Activated T-cell treated with anti-CD3 and anti-CD28 coated beads for 24 hours (primary cell): ENCODE results near the gene ACHE.

ENCODE experiments used
- DNase-seq: peaks from one replicate; pipeline ENCODE4 v3.0.0-alpha.2; 2020; ENCODE audit warnings: low read depth

ACHE gene

DNA sequence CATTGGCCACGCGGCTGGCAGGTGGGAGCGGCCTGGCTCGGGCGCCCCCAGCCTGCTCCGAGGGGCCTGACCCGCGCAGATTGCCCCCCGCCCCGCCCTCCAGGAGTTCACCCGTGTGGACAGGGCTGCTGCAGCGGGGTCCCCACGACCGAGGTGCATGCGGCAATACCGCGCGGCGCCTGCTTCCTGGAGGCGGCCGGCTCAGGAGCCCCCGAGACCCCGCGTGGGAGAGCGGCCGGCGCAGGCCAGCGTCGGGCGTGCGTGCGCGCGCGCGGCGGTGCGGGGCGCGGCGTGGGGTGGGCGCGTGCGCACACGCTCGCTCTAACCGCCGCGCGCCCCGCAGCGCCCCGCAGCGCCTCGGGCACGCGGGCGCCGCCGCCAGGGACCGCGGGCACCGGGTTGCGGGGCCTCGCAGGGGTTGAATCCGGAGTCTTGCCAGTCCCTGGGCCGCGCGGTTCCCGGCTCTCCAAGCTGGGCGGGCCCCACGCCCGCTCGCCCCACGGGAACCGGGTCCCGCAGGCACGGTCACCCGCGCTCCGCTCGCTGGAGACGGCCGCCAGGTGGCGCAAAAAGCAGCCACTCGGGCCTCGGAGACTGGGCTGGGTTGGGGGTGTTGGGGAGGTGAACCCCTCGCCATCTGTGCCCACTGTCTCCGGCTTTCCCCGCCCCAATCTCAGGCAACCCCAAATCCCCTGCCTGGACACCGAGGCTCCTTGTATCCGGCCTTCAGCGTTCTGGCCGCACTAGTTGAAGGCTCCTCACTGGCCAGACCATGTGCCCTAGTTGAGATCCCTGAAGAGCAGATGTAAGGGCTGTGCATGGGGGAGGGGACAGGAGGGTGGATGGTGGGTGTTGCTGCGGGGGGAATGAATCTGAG is 1.3 kb upstream of the ACHE start:
- DNase-seq, result peak; percentile 58

DNA sequence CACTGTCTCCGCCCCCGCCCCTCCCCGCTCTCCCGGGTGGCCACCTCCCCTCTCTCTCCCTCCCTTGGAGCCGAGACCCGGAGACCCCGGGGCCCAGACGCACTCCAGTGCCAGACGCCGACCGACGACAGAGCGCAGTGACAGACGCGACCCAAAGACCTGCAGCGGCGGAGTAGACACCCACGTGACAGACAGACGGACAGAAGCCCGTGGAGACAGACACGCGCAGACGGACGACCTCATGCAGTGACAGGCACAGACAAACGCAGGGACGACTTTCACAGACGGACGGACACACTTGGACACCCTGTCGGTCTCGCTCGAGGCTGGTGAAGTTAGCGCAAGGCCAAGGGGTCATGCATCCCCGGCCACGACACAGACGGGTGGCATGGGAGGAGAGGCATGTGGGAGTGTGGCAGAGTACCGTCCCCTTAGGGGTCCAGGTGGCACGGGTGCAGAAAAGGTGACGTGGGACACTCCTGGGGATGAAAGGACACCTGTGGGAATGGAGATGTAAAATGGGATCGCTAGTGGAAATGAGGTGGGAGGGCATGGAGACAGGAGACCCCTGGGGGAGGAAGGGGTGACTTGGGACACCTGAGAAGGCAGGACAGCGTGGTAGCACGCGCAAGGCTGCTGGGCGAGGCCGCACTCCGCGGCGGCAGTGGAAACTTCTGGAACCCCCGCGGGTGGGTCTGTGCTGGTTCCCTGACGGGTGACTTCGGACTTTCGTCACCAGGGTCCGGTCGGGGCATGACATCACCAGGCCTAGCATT is 456 bp upstream of the ACHE start:
- no peak for DNase-seq

DNA sequence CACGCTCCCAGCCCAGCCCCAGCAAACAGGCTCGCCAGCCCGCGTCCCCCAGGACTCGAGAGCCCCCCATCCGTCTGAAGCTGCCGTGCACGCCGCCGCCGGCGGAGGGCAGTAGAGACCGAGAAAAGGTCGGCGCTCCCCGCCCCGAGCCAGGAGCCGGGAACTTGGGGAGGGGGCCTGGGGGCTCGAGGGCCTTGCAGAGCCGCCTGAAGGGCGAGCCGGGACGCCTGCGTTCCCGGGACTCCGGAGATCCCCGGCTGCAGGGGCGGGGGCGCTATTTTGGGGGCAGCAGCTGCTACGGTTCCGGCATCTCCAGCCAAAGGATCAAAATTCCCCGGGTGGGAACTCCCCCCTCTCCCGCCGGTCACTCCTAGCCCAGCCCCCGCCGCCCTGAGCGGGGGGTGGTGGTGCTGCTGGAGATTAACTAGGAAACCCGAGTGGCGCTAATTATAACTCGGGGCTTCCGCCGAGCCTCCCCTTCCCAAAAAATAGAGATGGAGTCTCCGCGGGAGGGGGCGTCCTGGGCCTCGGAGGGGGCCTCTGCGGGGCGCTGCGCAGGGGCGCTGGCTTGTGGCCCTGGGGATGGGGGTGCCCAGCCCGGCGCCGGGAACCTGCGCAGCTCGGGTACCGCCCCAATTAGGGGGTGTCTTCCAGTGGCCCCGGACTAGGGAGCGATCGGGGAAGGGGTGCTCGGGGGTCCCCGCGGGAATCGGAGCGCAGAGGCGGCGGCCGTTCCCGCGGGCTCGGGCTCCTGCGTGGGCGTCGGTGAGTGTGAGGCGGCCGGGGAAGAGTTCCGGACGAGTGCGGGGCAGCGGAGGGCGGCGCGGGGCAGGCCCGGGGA is 608 bp downstream of the ACHE start:
- peak; percentile 43 for DNase-seq

- no peak for DNase-seq
Observed at GRCh38 chr7:100893910-100894721, 1.6 kb downstream of the ACHE start.

- DNase-seq, result no peak
Observed at GRCh38 chr7:100893318-100893895, 2.3 kb downstream of the ACHE start.

GRCh38 chr7:100892364-100893317 is 3.0 kb downstream of the ACHE start:
- DNase-seq, result no peak

DNA sequence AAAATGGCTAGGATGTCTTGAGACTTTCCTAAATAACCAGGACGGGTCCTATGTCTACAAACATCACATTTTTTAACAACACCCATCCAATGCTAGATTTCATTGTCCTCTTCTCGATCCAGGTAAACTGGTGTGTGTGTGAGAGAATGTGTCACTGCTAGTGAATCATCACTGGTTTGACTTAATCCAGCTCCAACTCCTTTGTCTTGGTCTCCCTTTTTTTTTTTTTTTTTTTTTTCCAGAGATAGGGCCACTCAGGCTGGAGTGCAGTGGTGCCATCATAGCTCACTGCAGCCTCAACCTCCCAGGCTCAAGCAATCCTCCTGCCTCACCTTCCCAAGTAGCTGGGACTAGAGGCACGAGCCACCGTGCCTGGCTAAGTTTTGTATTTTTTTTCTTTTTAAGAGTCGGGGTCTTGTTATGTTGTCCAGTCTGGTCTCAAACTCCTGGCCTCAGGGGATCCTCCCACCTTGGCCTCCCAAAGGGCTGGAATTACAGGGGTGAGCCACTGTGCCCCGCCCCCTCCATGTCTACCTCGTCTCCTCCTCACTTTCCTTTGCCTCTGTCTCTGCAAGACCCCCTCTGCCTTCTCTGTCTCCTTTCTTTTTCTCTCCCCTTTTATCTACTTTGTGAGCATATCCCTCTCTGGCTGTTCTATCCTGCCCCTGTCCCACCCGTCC is 4.0 kb downstream of the ACHE start:
- DNase-seq, result no peak

DNA sequence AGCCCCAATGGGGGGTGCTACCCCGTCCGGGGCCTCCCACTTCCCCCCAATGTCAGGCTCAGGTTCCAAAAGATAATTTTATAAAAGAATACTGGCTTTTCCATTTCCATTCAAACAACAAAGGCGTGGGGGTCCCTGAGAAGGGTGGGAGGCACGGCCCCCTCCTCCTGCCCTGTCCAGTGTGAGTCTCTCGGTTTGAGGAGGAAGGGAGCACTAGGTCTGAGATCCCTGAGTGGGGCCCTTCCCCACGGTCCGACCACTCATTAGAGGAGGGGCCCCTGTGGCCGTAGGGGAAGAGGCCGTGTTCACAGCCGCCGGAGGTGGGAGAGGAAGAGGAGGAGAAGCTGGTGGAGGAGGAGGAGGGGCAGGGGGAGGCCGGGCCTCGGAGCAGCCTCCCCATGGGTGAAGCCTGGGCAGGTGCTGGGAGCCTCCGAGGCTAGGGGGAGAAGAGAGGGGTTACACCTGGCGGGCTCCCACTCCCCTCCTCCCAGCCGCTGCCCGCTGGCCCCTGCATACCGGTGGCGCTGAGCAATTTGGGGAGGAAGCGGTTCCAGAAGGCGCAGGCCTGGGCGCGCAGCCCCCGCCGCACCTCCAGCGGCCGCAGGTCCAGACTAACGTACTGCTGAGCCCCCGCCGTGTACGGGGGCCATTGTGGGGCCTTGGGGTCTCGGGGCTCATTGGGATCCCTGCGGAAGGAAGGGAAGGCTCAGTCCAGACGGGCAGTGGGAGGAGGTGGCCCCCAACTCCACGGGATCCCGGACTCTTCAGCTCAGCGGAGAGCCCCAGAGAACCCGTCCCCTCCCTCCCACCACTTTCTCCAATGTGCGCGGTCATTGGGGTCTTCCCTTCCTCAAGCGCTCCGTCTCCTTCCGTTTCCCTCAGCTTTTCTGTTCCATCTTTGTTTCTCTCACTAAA is 4.8 kb downstream of the ACHE start:
- DNase-seq, result no peak

DNA sequence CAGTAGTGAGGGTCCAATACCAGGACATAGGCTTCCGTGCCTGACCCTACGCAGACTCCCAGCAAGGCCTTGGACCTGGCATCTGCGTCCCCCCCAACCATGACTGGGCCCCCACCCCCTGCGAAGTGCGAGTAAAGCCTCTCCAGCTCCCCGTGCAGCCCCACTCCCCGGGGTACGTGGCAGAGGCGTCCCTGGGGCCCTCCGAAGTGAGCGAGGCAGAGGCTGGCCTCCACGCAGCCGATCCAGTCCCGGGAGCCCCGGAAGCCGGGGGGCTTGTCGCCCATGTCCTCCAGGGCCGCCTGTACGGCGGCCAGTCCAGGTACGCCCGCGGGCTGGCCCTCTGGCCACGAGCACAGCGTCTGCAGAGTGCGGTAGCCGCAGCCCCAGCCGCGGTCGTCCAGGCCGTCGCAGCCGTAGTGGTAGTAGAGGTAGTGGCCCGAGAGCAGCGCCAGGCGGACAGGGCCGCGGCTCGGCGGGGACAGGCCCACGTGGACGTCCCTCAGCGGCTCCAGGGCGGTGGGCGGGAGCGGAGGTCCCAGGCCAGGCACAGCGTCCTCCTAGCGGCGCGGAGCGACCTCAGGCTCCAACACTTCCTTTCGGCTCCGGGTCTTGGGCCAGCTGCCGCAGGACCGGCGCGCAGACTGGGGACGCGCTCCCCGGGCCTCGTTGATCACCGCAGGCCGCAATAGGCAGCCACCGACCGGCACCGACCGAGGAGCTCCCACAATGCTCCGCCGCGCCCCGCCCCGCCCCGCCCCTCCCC is 6.5 kb downstream of the ACHE start, which contains the start of gene UFSP1:
Gene UFSP1, minus strand, starts transcription at position 728 of the 763 bp plus-strand sequence. Its CDS starts 444 bp downstream, at position 284.
- DNase-seq, result no peak

- DNase-seq, result no peak
Observed at GRCh38 chr7:100888291-100888987, 7.2 kb downstream of the ACHE start.

DNA sequence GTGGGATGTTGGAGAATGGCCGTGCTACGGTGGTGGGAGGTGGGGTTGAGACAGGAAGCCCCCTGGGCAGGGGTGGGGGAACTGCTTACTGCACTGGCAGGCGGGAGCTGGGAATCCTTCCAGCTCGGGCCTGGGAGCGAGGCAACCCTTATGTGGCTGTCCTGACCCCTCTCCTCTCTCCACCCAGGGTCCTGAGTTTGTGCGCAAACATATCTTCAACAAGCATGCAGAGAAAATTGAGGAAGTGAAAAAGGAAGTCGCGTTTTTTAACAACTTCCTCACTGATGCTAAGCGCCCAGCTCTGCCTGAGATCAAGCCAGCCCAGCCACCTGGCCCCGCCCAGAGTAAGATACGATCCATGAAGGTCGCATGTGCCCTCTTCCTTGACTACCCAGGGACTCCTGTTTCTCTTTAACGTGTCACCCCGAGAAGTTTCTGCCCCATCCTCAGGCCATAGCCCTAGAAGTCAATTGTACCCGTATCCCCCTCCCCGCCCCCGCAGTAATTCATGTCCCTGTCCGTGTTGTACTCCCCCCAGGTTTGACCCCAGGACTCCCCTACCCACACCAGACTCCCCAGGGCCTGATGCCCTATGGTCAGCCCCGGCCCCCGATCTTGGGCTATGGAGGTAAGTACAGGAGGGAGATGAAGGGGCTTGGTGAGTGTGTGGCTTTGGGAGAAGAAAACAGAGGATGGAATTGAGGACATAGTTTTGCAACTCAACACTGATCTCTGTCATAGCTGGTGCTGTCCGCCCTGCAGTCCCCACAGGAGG is 8.0 kb downstream of the ACHE start:
- peak; percentile 41 for DNase-seq

- DNase-seq, result no peak
Observed at GRCh38 chr7:100886936-100887515, 8.7 kb downstream of the ACHE start.

- DNase-seq, result no peak
Observed at GRCh38 chr7:100886142-100886935, 9.3 kb downstream of the ACHE start.

DNA sequence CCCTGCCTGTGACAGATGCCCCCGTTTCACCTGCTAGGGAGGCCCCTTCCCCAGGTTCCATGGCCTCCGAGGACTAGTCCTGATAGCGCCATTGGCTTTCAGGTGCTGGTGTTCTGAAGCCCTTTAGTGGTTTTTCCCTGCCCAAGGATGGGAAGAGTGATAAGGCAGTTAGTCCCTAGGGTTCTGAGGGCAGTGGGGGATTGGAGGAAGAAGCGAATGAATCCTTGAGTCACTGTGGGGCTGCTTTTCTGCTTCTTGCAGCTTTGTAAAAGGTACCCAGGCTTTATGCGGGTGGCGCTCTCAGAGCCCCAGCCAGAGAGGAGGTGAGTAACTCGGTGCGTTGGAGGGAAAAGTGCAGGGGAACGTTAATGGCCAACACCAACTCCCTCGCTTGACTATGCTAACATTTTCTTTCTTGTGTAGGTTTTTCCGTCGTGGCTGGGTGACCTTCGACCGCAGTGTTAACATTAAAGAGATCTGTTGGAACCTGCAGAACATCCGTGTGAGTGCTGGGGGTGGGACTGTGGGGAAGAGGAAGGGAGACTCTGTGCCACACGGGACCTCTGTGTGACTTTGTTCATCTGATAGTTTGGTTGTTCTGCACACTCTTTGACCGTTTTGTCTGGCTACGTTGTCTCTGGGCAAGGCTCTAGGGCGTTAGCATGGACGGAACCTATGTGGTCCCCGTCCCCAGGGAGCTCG is 10.1 kb downstream of the ACHE start:
- no peak for DNase-seq
